Stimulated activated CD4-positive, alpha-beta T cell treated with anti-CD3 and anti-CD28 coated beads, Interleukin-15, amount 100 ng/mL, for 1 hour (primary cell): ENCODE data around the gene IGFN1.

Experiments
- DNase-seq, 2 donors: peaks; one replicate each; pipeline ENCODE4 v3.0.0-alpha.2; 2020; ENCODE audit warnings: low read depth in 1 of 2, low spot score in 1 of 2

Gene IGFN1

GRCh38 chr1:201215531-201216357 is 25.1 kb downstream of the IGFN1 start:
- no peak for DNase-seq

DNA sequence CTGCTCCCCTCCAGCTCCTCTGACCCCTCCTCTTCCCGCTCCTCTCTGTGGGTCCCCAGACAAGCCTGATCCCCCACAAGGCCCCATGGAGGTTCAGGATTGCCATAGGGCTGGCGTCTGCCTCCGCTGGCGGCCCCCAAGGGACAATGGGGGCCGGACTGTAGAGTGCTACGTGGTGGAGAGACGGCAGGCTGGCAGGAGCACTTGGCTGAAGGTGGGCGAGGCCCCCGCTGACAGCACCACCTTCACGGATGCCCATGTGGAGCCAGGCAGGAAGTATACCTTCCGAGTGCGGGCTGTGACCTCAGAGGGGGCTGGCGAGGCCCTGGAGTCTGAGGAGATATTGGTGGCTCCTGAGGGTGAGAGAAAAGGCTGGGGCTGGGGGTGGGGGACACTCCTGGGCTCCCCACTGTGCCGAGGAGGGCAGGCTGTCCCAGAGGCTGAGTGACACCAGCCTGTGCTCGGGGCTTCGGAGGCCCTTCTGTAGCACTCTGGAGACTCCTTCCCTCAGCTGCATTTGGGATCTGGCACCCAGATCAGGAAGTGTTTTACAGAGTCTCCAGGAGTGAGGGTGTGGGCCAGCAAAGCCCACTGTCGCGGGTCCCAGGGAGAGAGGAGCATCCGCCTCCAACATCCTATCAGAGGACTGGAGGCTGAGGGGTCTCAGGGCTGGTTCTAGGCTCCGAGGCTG is 25.9 kb downstream of the IGFN1 start:
- no peak for DNase-seq

GRCh38 chr1:201217146-201217545 is 26.5 kb downstream of the IGFN1 start:
- DNase-seq: no peak

GRCh38 chr1:201217851-201218250 is 27.2 kb downstream of the IGFN1 start:
- DNase-seq: no peak

GRCh38 chr1:201218409-201218808 is 27.8 kb downstream of the IGFN1 start:
- no peak for DNase-seq

DNA sequence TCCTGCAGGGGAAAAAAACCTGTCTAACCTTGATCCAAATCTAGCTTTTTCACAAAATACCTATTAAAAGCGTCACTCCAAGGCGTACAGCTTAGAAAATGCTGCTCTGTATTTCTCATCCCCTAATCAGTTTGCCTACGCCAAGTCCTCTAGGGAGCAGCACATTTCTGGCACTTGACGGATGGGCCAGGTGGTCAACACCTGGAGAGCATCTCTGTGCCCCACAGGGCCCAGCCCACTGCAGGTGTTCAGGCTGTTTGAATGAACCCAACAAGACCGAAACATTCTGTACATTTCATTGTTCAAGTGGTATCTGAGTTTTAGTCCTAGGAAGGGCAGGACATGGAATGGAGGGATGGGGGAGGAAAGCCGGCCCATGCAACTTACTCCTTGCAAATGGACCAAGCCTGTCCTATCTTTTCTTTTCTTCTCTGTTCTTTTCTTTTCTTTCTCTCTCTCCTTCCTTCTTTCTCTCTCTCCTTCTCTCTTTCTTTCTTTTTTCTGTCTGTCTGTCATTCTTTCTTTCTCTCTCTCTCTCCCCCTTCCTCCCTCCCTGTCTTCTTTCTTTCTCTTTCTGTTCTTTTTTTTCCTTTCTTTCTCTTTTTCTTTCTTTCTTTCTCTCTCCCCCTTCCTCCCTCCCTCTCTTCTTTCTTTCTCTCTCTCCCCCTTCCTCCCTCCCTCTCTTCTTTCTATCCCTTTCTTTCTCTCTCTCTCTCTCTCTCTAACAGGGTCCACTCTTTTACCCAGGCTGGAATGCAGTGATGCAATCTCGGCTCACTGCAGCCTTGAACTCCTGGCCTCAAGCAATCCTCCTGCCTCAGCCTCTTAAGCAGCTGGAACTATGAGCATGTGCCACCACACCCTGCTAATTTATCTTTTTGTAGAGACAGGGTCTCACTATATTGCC is 29.1 kb downstream of the IGFN1 start:
- DNase-seq: no peak

GRCh38 chr1:201220388-201220715 is 29.7 kb downstream of the IGFN1 start:
- DNase-seq: no peak

DNA sequence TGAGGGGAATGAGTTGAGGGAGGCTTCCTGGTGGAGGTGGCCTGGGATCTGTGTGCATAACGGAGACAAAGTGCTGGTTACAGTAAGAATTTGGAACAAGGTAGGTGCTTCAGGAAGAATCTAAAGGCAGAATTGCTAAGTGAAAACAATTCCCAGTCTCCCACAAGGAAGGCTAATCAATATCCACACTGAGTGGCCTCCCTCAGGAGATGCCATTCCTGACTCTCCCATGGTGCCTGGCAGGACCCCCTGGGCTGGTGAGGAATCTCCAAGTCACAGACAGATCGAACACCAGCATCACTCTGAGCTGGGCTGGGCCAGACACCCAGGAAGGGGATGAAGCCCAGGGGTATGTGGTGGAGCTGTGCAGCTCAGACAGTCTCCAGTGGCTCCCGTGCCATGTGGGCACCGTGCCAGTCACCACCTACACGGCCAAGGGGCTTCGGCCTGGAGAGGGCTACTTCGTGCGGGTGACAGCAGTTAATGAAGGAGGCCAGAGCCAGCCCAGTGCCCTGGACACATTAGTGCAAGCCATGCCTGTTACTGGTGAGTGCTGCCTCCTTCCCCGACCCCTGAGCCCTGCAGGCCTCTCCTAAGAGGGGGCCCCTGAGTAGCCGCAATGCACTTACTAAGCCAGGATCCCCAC is 30.7 kb downstream of the IGFN1 start:
- DNase-seq: no peak

GRCh38 chr1:201222125-201222524 is 31.5 kb downstream of the IGFN1 start:
- no peak for DNase-seq

- no peak for DNase-seq
Measured at GRCh38 chr1:201223852-201224665, 33.4 kb downstream of the IGFN1 start.

- no peak for DNase-seq
Measured at GRCh38 chr1:201224666-201225370, 34.2 kb downstream of the IGFN1 start.

GRCh38 chr1:201226178-201226514 is 35.5 kb downstream of the IGFN1 start:
- DNase-seq: no peak

DNA sequence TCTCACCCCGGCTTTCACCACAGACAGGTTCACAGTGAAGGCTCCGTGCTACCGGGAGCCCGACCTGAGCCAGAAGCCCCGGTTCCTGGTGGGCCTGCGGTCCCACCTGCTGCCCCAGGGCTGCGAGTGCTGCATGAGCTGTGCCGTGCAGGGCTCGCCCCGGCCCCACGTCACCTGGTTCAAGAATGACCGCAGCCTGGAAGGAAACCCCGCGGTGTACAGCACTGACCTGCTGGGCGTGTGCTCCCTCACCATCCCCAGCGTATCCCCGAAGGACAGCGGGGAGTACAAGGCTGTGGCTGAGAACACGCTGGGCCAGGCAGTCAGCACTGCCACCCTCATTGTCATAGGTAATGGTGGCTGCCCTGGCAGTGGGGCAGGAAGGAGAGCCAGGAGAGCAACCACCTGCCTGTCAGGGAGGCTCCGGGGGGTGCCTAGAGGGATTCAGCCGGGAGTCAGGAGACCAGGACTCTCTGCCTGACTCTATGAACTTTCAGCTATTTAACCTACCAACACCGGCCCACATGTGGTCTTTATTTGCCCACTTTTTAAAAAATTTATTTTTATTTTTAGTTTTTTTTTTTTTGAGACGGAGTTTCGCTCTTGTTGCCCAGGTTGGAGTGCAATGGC is 36.4 kb downstream of the IGFN1 start:
- no peak for DNase-seq

- DNase-seq: no peak
Measured at GRCh38 chr1:201228011-201228983, 37.7 kb downstream of the IGFN1 start.

GRCh38 chr1:201229095-201229494 is 38.5 kb downstream of the IGFN1 start:
- no peak for DNase-seq

- no peak for DNase-seq
Measured at GRCh38 chr1:201229771-201230635, 39.4 kb downstream of the IGFN1 start.

DNA sequence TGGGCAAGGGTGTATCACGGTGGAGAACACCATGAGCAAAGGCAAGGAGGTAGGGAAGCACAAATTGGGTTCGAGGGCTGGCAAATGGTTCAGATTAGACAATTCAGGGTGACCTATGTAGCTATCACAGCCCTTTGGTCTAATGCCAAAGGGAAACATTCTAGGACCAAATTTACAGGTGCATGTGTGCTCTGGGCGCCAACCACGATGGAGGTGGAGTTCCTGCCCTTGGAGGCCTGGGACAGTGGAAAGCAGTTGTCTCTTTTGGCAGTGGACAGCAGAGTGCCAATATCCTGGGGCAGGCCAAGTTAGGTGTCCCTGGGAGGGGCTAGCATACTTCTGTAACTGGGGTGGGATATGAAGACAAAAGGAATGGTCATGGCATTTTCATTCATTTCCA is 40.1 kb downstream of the IGFN1 start:
- no peak for DNase-seq
